Fibroblast of villous mesenchyme (primary cell): ENCODE measurements around the gene APCDD1. TPM values are rescaled to one million over a fixed set of nuclear protein-coding genes. Genes with fewer than 3 reads are reported as not detected.
"Not testable (repeated sequence)": the region's sequence is repeated elsewhere in the genome, so short reads cannot be mapped to it uniquely, and the experiment has no call there.

Experiments used
- DNase-seq: peaks from one replicate; pipeline ENCODE4 v3.0.0-alpha.2; 2010; ENCODE audit warnings: low read depth
- H3K4me3 ChIP-seq: 2 replicates; pipeline ENCODE4 v1.5.1; 2011; ENCODE audit warnings: low read depth, mild to moderate bottlenecking, low read length
- CTCF ChIP-seq: IDR thresholded peaks from 2 replicates; pipeline ENCODE4 v1.5.1; 2012; ENCODE audit warnings: low read depth, mild to moderate bottlenecking, low read length; ENCODE audit not compliant: insufficient read depth
- total RNA-seq: library from RNA; depleted of rRNA; stranded (reverse); fragments of >200 nt; gene quantifications from 2 replicates; pipeline ENCODE4 v1.2.3, GENCODE V29; 2012

Gene APCDD1
- total RNA-seq, 1 donor = 3.5 TPM

GRCh38 chr18:10497206-10497749 lies 42.8 kb downstream of the APCDD1 start:
- no peak for DNase-seq
- no peak overlapping the region for H3K4me3 ChIP-seq
- TF ChIP-seq CTCF = no peak

- no peak for TF ChIP-seq CTCF
- no peak for DNase-seq
- no peak overlapping the region for H3K4me3 ChIP-seq
Observed at GRCh38 chr18:10499230-10499629, 44.8 kb downstream of the APCDD1 start.

DNA sequence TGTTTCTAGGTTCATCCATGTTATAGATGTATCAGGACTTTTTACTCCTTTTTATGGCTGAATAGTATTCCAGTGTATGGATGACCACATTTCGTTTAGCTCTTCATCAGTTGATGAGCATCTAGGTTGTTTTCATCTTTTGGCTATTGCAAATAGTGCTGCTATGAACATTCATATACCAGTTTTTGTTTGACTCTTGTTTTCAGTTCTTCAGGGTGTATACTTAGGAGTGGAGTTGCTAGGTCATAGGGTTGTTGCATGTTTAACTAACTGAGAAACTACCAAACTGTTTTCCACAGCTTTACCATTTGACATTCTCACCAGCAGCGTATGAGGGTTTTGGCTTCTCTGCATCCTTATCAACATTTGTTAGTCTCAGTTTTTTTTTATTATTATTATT lies 45.6 kb downstream of the APCDD1 start:
- H3K4me3 ChIP-seq = no peak overlapping the region
- no peak for TF ChIP-seq CTCF
- DNase-seq = no peak

DNA sequence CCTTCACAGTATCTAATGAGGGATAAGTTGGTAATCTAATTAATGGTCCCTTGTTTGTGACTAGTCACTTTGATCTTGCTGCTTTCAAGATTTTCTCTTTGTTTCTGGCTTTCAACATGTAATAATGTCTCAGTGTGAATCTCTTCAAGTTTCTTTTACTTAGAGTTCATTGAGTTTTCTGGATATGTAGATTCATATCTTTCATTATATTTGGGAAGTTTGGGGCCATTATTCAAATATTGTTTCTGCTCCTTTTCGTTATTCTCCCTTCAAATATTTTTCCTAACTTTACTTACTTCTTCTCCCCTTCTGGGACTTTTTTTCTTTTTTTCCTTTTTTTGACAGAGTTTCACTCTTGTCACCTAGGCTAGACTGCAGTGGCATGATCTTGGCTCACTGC lies 50.3 kb downstream of the APCDD1 start:
- H3K4me3 ChIP-seq = no peak overlapping the region
- DNase-seq = no peak
- no peak for TF ChIP-seq CTCF

DNA sequence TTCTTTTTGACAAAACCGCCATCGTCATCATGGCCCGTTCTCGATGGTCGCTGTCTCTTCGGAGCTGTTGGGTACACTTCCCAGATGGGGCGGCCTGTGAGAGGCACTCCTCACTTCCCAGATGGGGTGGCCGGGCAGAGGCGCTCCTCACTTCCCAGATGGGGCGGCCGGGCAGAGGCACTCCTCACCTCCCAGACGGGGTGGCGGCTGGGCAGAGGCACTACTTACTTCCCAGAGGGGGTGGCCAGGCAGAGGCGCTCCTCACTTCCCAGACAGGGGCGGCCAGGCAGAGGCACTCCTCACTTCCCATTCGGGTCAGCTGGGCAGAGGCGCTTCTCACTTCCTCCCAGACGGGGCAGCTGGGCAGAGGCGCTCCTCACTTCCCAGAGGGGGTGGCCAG lies 51.5 kb downstream of the APCDD1 start:
- not testable (repeated sequence) for H3K4me3 ChIP-seq, DNase-seq

DNA sequence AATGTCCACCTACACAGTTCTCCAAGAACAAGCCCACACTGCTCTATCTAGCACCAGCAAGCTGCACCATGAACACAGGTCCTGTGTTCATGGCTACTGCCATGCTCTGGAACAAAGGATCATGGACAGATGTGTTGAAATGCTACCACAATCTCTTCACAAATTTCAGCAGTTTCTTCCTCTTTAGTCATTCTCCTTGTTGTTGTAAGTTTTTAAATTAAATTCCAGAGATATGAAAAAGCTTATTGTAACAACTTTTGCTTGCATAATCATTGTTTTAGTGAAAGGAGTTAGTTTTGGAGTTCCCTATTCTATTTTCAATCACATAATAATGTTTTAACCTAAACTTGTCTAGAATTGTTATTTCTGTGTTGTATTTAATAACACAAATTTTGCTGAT lies 54.2 kb downstream of the APCDD1 start:
- TF ChIP-seq CTCF = no peak
- no peak for DNase-seq
- no peak overlapping the region for H3K4me3 ChIP-seq

DNA sequence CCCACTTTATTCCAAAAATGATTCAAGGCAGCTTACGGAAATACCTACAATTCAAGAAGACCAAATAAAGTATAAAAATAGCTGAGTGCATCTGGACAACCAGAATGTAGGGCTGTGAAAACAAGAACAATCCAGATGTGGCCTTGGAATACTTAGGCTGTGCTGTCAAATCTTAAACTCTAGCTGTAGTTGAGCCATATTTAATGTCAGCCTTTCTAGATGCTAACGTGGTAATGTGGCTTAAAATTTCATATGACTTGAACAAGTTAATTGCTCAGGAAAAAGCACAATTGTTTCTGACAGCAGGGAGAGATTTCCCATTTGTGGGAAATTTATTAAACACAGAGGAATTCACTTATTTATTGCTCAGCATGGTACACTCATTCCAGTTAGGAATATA lies 56.8 kb downstream of the APCDD1 start:
- no peak overlapping the region for H3K4me3 ChIP-seq
- TF ChIP-seq CTCF = no peak
- DNase-seq = no peak

DNA sequence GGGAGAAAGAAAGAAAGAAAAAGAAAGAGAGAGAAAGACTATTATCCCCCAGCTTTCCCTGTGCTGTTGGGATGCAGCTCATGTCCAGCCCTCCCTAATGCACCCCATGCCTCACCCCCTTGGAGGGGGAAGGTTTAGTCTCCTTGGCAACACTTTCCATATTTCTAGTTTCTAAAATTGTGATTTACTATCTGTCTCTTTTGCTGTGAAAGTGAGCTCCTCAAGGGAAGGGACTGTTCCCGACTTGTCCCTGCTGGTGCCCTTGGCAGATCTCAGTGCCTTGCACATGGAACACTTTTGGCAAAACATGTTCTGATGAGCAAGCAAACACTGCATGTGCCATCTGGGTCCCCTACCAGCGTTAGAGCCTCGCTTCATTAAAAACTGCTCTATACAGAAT lies 59.6 kb downstream of the APCDD1 start:
- no peak overlapping the region for H3K4me3 ChIP-seq
- TF ChIP-seq CTCF = no peak
- no peak for DNase-seq
